BJ (cell line): Measurements from ENCODE around the gene SCAPER. TPM values are rescaled to one million over a fixed set of nuclear protein-coding genes. Genes with fewer than 3 reads are reported as not detected.

Experiments
- CTCF ChIA-PET: fragments of 350-600 bp; formaldehyde crosslinking; extraction: SDS; loops from one replicate; lab custom pipeline; 2021; ENCODE audit warnings: antibody characterized with exemption, inconsistent platforms; lab: Yijun Ruan, JAX
- POLR2A ChIA-PET: fragments of 300-600 bp; sonication (Branson Sonifier 250); formaldehyde crosslinking; extraction: SDS; loops from one replicate; lab custom pipeline; 2021; ENCODE audit warnings: antibody characterized with exemption; lab: Charles Lee
- DNase-seq: peaks from one replicate; pipeline ENCODE4 v3.0.0-alpha.2; 2011; ENCODE audit warnings: low read depth
- H3K27me3 ChIP-seq: 2 replicates; pipeline ENCODE4 v1.6.0; 2011; ENCODE audit warnings: low read length; ENCODE audit not compliant: control insufficient read depth, insufficient read depth
- H3K36me3 ChIP-seq: 2 replicates; pipeline ENCODE4 v1.5.1; 2011; ENCODE audit warnings: low read length; ENCODE audit not compliant: control insufficient read depth, insufficient read depth
- H3K4me3 ChIP-seq: 2 replicates; pipeline ENCODE4 v1.5.1; 2011; ENCODE audit warnings: low read depth, mild to moderate bottlenecking, control low read depth, low read length
- CTCF ChIP-seq: IDR thresholded peaks from 2 replicates; pipeline ENCODE4 v1.5.1; 2011; ENCODE audit warnings: low read depth, mild to moderate bottlenecking, control low read depth, inconsistent platforms, low read length, moderate library complexity; ENCODE audit not compliant: insufficient read depth
- polyA plus RNA-seq: library from polyadenylated mRNA; depleted of rRNA; stranded (reverse); fragments of >200 nt; gene quantifications from 2 replicates; pipeline ENCODE4 v1.2.3, GENCODE V29; 2011

SCAPER gene
- polyA plus RNA-seq, 1 experiment, result 2.3 TPM

- H3K36me3 ChIP-seq, result no peaks in the 10 kb centered on the region
- CTCF ChIA-PET, result no interaction called here
- POLR2A ChIA-PET, result no interaction called here
- no peak overlapping the region for H3K4me3 ChIP-seq
- H3K27me3 ChIP-seq, result no peaks in the 10 kb centered on the region
- no peak for TF ChIP-seq CTCF
- DNase-seq, result no peak
These were observed 422.1 kb downstream of the SCAPER start for GRCh38 chr15:76483018-76483417.

DNA sequence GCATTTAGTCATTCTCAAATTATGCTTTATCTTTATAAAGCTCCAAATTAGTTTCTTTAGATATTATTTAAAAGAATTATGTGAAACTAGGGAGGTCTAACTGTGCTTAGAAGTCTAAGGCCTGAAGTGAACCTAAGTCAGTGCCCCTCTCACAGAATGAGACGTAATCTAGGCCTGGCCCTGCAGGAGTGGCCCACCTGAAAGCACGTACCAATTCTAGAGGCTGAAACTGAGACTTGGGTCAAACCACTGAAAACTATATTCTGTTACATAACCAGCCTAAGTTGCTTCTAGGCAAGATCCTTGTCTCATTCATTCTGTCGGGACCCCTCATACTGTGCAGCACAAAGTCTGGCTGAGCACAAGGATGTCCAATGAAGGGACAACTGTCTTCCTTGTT lies 424.9 kb downstream of the SCAPER start:
- Histone ChIP-seq H3K27me3 (no peaks in the 10 kb centered on the region), H3K36me3 (no peaks in the 10 kb centered on the region), H3K4me3 (no peak overlapping the region)
- no peak for TF ChIP-seq CTCF
- CTCF ChIA-PET, result no interaction called here
- DNase-seq, result no peak
- POLR2A ChIA-PET, result no interaction called here

GRCh38 chr15:76470691-76471090 lies 434.4 kb downstream of the SCAPER start:
- POLR2A ChIA-PET, result interaction anchor here (0.6 kb wide), 1 partner anchor 484 kb away, joined by 3 read pairs; no protein-coding TSS in a partner anchor
- CTCF ChIA-PET, result interaction anchor here (0.6 kb wide), 1 partner anchor 102 kb away, joined by 3 read pairs; no protein-coding TSS in a partner anchor
- TF ChIP-seq CTCF, result no peak
- no peak for DNase-seq
- Histone ChIP-seq H3K27me3 (no peaks in the 10 kb centered on the region), H3K4me3 (no peak overlapping the region), H3K36me3 (no peaks in the 10 kb centered on the region)

- POLR2A ChIA-PET, result no interaction called here
- no peak for TF ChIP-seq CTCF
- H3K36me3 ChIP-seq, result no peaks in the 10 kb centered on the region
- CTCF ChIA-PET, result interaction anchor here (1.3 kb wide), 1 partner anchor 58 kb away, joined by 3 read pairs; no protein-coding TSS in a partner anchor
- H3K27me3 ChIP-seq, result no peaks in the 10 kb centered on the region
- no peak for DNase-seq
- H3K4me3 ChIP-seq, result no peak overlapping the region
These were observed 436.4 kb downstream of the SCAPER start for GRCh38 chr15:76468722-76469121.

- CTCF ChIA-PET, result no interaction called here
- H3K27me3 ChIP-seq, result no peaks in the 10 kb centered on the region
- no peak overlapping the region for H3K4me3 ChIP-seq
- DNase-seq, result peak; percentile 23
- POLR2A ChIA-PET, result no interaction called here
- no peak for TF ChIP-seq CTCF
- H3K36me3 ChIP-seq, result no peaks in the 10 kb centered on the region
These were observed 438.0 kb downstream of the SCAPER start for GRCh38 chr15:76467136-76467535.
